ENCODE results near the gene DNAH3. TPM values are rescaled to one million over a fixed set of nuclear protein-coding genes. Genes with fewer than 3 reads are reported as not detected.
"Not testable (repeated sequence)": the region's sequence is repeated elsewhere in the genome, so short reads cannot be mapped to it uniquely, and the experiment has no call there.

The DNAH3 gene
- total RNA-seq, 1 donor from 2014 or later, result not detected

DNA sequence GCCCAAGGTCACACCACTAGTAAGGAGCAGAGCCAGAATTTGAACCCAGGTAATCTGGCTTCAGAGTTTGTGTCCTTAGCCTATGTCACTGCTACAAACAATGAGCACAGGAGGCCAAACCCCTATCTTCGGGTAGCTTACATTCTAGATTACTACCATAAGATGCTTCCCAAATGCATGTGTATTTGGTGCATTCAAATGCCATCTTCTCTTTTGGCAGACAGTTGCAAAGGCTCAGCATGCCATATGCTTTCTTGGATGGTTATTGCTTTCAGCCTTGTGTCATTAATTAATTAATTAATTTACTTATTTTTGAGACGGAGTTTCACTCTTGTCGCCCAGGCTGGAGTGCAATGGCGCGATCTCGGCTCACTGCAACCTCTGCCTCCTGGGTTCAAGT, 80.7 kb downstream of the DNAH3 start:
- no peak overlapping the region for H3K4me3 Mint-ChIP-seq
- intact Hi-C loops (cut with micrococcal nuclease), result no loop called here
- H3K36me3 Mint-ChIP-seq (ENCODE audit: low read depth), result no peaks in the 10 kb centered on the region
- H3K4me1 Mint-ChIP-seq (ENCODE audit: low read depth), result no peaks in the 10 kb centered on the region
- no peaks in the 10 kb centered on the region for H3K27me3 Mint-ChIP-seq (ENCODE audit: insufficient read depth)
- DNase-seq (ENCODE audit: low spot score), result no peak
- no peak overlapping the region for H3K27ac Mint-ChIP-seq
- H3K9me3 Mint-ChIP-seq, result no peaks in the 10 kb centered on the region

DNA sequence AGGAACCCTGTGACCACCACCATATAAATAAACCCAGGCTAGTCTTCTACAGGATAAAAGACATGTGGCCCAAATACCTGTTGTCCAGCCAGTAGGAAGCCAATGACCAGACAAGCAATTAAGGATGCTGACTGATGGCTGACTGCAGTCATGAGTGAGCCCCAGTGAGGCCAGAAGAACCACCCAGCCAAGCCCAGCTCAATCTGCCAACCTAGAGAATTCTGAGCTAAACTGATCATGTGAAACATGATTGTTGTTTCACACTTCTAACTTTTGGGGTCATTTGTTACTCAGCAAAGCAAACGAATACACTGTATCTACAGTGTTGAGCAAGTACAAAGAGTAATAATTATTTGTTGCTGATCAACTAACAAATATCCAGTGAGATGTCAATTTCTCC, 86.4 kb downstream of the DNAH3 start:
- no peak overlapping the region for H3K27ac Mint-ChIP-seq
- no peaks in the 10 kb centered on the region for H3K4me1 Mint-ChIP-seq (ENCODE audit: low read depth)
- no peaks in the 10 kb centered on the region for H3K27me3 Mint-ChIP-seq (ENCODE audit: insufficient read depth)
- no peak for DNase-seq (ENCODE audit: low spot score)
- intact Hi-C loops (cut with micrococcal nuclease), result no loop called here
- no peaks in the 10 kb centered on the region for H3K9me3 Mint-ChIP-seq
- no peak overlapping the region for H3K4me3 Mint-ChIP-seq
- no peaks in the 10 kb centered on the region for H3K36me3 Mint-ChIP-seq (ENCODE audit: low read depth)

- intact Hi-C loops (cut with micrococcal nuclease); H3K27me3 Mint-ChIP-seq (ENCODE audit: insufficient read depth); DNase-seq (ENCODE audit: low spot score); H3K4me3 Mint-ChIP-seq; H3K9me3 Mint-ChIP-seq; H3K27ac Mint-ChIP-seq; H3K4me1 Mint-ChIP-seq (ENCODE audit: low read depth); H3K36me3 Mint-ChIP-seq (ENCODE audit: low read depth): not testable (repeated sequence)
Measured at GRCh38 chr16:21063314-21063713, 87.3 kb downstream of the DNAH3 start.

DNA sequence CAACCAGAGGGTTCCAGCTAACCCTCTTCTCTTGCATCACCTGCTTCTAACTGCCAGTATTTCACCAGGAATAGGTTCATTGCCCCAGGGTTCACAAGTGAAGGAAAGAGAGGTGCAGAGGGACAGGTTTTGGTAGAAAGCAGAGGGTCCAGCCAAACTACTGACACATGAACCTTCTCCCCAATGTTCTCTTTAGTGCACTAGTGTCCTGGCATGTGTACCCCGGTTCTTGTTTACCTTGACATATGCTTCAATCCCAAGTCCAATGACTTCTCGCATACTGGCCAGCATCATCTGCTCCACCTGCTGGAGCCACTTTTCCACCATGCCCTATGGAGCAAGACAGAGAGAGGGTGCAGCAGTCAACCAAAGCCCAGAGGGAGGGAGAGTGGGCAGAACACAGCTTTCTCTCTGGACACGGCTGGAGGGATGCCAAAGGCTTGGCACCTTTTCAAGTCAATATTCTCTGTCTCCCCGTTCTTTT, 90.6 kb downstream of the DNAH3 start:
- H3K27ac Mint-ChIP-seq, result no peak overlapping the region
- no peaks in the 10 kb centered on the region for H3K9me3 Mint-ChIP-seq
- intact Hi-C loops (cut with micrococcal nuclease), result no loop called here
- DNase-seq (ENCODE audit: low spot score), result no peak
- H3K4me1 Mint-ChIP-seq (ENCODE audit: low read depth), result no peaks in the 10 kb centered on the region
- H3K36me3 Mint-ChIP-seq (ENCODE audit: low read depth), result no peaks in the 10 kb centered on the region
- H3K27me3 Mint-ChIP-seq (ENCODE audit: insufficient read depth), result peaks cover 13% of the 10 kb centered on the region
- H3K4me3 Mint-ChIP-seq, result no peak overlapping the region

DNA sequence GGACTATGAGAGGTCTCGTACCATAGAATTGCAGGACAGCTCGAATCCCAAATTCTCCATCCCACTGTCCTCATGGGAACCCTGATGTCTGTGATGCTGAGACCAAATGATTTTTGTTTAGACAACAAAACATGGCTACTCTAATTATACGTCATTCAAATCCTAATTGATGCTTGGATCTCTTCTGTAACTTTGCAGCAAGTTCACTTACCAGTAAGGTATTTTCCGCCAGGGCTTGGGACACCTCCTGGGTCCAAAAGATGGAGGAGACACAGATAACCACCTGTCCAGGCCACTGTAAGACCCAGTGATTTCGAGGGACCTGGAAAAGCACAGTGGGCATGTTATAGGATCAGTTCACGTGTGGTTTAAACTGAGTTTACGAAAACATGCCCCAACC, 92.8 kb downstream of the DNAH3 start:
- Mint-ChIP-seq H3K9me3 (no peaks in the 10 kb centered on the region), H3K36me3 (ENCODE audit: low read depth) (no peaks in the 10 kb centered on the region), H3K4me3 (no peak overlapping the region), H3K27me3 (ENCODE audit: insufficient read depth) (peaks cover 13% of the 10 kb centered on the region), H3K27ac (no peak overlapping the region), H3K4me1 (ENCODE audit: low read depth) (no peaks in the 10 kb centered on the region)
- DNase-seq (ENCODE audit: low spot score), result no peak
- intact Hi-C loops (cut with micrococcal nuclease), result no loop called here

- H3K27ac Mint-ChIP-seq, result no peak overlapping the region
- no peaks in the 10 kb centered on the region for H3K4me1 Mint-ChIP-seq (ENCODE audit: low read depth)
- no peaks in the 10 kb centered on the region for H3K9me3 Mint-ChIP-seq
- H3K27me3 Mint-ChIP-seq (ENCODE audit: insufficient read depth), result peaks cover 13% of the 10 kb centered on the region
- intact Hi-C loops (cut with micrococcal nuclease), result no loop called here
- DNase-seq (ENCODE audit: low spot score), result no peak
- H3K4me3 Mint-ChIP-seq, result no peak overlapping the region
- H3K36me3 Mint-ChIP-seq (ENCODE audit: low read depth), result no peaks in the 10 kb centered on the region
Measured at GRCh38 chr16:21056396-21056795, 94.2 kb downstream of the DNAH3 start.

DNA sequence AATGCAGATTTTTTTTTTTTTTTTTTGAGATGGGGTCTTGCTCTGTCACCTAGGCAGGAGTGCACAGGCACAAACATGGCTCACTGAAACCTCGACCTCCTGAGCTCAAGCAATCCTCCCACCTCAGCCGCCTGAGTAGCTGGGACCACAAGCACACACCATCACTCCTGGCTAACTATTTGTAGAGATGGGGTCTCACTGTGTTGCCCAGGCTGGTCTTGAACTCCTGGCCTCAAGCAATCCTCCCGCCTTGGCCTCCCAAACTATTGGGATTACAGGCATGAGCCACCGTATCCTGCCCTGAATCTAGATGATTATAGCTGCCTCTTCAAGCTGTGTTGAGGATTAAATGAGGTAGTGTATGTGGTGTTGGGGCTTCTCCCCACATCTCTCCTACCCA, 94.9 kb downstream of the DNAH3 start:
- H3K36me3 Mint-ChIP-seq (ENCODE audit: low read depth); H3K27ac Mint-ChIP-seq; intact Hi-C loops (cut with micrococcal nuclease); DNase-seq (ENCODE audit: low spot score); H3K4me1 Mint-ChIP-seq (ENCODE audit: low read depth); H3K4me3 Mint-ChIP-seq; H3K9me3 Mint-ChIP-seq: not testable (repeated sequence)
- peaks cover 13% of the 10 kb centered on the region for H3K27me3 Mint-ChIP-seq (ENCODE audit: insufficient read depth)

DNA sequence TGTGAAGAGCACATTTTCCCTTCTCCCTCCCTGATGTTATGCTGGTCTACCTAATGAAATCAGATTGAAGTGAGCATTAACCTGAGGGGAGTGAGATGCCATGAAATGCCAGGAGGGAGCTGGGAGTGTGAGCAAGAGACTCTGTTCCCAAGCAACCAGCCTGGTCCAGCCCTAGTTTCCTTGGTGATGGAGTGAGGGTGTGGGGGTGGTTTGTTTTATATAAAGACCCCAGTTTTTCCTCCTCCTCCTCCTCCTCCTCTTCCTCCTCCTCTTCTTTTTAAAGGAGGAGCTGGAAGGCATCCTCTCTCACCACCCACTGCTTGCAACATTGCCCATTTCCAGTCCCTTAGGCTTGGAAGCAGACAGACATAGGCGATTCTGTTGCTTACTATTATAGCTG, 97.1 kb downstream of the DNAH3 start:
- DNase-seq (ENCODE audit: low spot score), result no peak
- Mint-ChIP-seq H3K36me3 (ENCODE audit: low read depth) (no peaks in the 10 kb centered on the region), H3K27me3 (ENCODE audit: insufficient read depth) (peaks cover 13% of the 10 kb centered on the region), H3K9me3 (no peaks in the 10 kb centered on the region), H3K4me1 (ENCODE audit: low read depth) (no peaks in the 10 kb centered on the region), H3K27ac (no peak overlapping the region), H3K4me3 (no peak overlapping the region)
- intact Hi-C loops (cut with micrococcal nuclease), result no loop called here

DNA sequence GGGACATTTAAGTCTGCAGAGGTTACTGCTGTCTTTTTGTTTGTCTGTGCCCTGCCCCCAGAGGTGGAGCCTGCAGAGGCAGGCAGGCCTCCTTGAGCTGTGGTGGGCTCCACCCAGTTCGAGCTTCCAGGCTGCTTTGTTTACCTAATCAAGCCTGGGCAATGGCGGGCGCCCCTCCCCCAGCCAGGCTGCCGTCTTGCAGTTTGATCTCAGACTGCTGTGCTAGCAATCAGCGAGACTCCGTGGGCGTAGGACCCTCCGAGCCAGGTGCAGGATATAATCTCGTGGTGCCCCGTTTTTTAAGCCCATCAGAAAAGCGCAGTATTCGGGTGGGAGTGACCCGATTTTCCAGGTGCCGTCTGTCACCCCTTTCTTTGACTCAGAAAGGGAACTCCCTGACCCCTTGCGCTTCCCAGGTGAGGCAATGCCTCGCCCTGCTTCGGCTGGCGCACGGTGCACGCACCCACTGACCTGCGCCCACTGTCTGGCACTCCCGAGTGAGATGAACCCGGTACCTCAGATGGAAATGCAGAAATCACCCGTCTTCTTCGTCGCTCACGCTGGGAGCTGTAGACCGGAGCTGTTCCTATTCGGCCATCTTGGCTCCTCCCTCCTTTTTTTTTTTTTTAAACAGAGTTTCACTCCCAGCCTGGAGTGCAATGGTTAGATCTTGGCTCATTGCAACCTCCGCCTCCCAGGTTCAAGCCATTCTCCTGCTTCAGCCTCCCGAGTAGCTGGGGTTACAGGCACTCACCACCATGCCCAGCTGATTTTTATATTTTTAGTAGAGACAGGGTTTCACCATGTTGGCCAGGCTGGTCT, 102.3 kb downstream of the DNAH3 start:
- not testable (repeated sequence) for H3K27me3 Mint-ChIP-seq (ENCODE audit: insufficient read depth); H3K4me1 Mint-ChIP-seq (ENCODE audit: low read depth); H3K9me3 Mint-ChIP-seq

GRCh38 chr16:21038197-21038596, 112.4 kb downstream of the DNAH3 start:
- no peaks in the 10 kb centered on the region for H3K9me3 Mint-ChIP-seq
- DNase-seq (ENCODE audit: low spot score), result no peak
- intact Hi-C loops (cut with micrococcal nuclease), result no loop called here
- H3K4me3 Mint-ChIP-seq, result no peak overlapping the region
- H3K27ac Mint-ChIP-seq, result no peak overlapping the region
- H3K27me3 Mint-ChIP-seq (ENCODE audit: insufficient read depth), result peaks cover 1% of the 10 kb centered on the region
- H3K36me3 Mint-ChIP-seq (ENCODE audit: low read depth), result no peaks in the 10 kb centered on the region
- H3K4me1 Mint-ChIP-seq (ENCODE audit: low read depth), result no peaks in the 10 kb centered on the region

More for the DNA sequence above, 102.3 kb downstream of the DNAH3 start:
- DNase-seq (ENCODE audit: low spot score); H3K27ac Mint-ChIP-seq; H3K4me3 Mint-ChIP-seq; intact Hi-C loops (cut with micrococcal nuclease); H3K36me3 Mint-ChIP-seq (ENCODE audit: low read depth): not testable (repeated sequence)

DNA sequence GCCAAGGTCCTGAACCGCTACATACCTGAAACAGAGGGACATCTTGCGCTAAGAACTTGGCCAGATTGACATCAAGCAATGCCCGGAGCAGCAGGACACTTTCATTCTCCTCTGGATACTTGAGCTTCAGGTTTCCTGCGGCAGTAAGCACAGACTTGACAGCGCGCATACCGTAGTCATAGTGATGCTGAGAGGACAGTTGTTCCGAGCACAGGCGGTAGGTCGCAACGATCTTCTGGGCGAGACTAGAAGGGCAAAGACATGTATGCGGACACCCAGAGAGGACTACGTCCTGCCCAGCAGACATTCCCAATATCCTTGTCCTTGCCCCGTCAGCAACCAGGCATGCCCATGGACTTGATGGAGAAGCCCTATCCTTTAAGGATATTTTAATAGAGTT, 112.9 kb downstream of the DNAH3 start:
- no peaks in the 10 kb centered on the region for H3K36me3 Mint-ChIP-seq (ENCODE audit: low read depth)
- H3K27ac Mint-ChIP-seq, result no peak overlapping the region
- no peaks in the 10 kb centered on the region for H3K4me1 Mint-ChIP-seq (ENCODE audit: low read depth)
- intact Hi-C loops (cut with micrococcal nuclease), result no loop called here
- H3K9me3 Mint-ChIP-seq, result no peaks in the 10 kb centered on the region
- DNase-seq (ENCODE audit: low spot score), result no peak
- H3K27me3 Mint-ChIP-seq (ENCODE audit: insufficient read depth), result peaks cover 2% of the 10 kb centered on the region
- no peak overlapping the region for H3K4me3 Mint-ChIP-seq

DNA sequence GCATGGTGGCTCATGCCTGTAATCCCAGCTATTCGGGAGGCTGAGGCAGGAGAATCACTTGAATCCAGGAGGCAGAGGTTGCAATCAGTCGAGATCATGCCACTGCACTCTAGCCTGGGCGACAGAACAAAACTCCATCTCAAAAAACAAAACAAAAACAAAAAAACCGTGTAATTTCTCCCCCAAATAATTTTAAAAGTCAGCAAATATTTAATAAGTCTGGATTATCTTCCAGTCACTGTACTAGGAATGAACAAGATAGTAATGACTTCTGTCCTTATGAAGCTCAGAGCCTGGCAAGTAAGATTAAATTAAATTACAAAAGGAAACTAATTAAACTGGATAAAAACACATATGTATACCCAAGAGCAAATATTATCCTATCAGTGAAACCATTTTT, 113.5 kb downstream of the DNAH3 start:
- Mint-ChIP-seq H3K27me3 (ENCODE audit: insufficient read depth) (peaks cover 2% of the 10 kb centered on the region), H3K4me1 (ENCODE audit: low read depth) (no peaks in the 10 kb centered on the region), H3K9me3 (no peaks in the 10 kb centered on the region), H3K27ac (no peak overlapping the region), H3K4me3 (no peak overlapping the region), H3K36me3 (ENCODE audit: low read depth) (no peaks in the 10 kb centered on the region)
- intact Hi-C loops (cut with micrococcal nuclease), result no loop called here
- no peak for DNase-seq (ENCODE audit: low spot score)

DNA sequence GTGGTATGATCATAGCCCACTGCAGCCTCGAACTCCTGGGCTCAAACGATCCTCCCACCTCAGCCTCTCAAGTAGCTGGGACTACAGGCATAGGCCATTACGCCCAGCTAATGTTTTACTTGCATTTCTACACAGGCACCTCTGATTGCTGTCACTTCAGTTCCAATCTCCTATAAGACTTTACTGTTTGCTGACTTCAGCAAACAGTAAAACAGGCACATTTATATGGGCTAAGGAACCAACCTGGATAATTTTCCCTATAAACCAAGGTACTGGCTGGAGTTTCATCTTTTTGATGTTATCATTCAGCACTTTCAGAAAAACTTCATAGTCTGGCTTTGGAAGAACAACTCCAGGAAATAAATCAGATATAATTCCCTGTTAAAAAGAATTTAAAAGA, 114.2 kb downstream of the DNAH3 start:
- no peaks in the 10 kb centered on the region for H3K36me3 Mint-ChIP-seq (ENCODE audit: low read depth)
- no peak for DNase-seq (ENCODE audit: low spot score)

DNA sequence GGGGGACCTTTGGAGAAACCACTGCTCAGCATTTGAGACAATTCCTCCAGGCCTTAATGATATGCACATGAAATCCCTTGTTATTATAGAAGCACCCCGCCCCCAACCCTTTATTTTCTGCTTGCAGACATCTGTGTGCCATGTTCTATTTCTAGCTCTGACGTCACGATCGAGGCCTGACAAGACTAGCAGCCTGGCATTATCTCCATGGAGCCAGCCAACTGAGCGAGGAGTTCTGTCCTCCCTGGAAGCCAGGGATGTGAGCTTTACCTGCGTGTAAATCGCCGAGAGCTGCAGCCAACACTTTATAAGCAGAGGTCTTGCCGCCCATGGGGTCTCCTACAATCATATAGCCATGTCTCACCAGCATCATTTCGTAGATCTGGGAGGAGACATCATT, 116.9 kb downstream of the DNAH3 start:
- Mint-ChIP-seq H3K9me3 (no peaks in the 10 kb centered on the region), H3K27ac (no peak overlapping the region), H3K4me1 (ENCODE audit: low read depth) (no peaks in the 10 kb centered on the region), H3K27me3 (ENCODE audit: insufficient read depth) (peaks cover 5% of the 10 kb centered on the region), H3K36me3 (ENCODE audit: low read depth) (no peaks in the 10 kb centered on the region), H3K4me3 (no peak overlapping the region)
- no peak for DNase-seq (ENCODE audit: low spot score)
- intact Hi-C loops (cut with micrococcal nuclease), result no loop called here

More for the DNA sequence above, 114.2 kb downstream of the DNAH3 start:
- Mint-ChIP-seq H3K4me1 (ENCODE audit: low read depth) (no peaks in the 10 kb centered on the region), H3K4me3 (no peak overlapping the region), H3K27me3 (ENCODE audit: insufficient read depth) (peaks cover 5% of the 10 kb centered on the region), H3K9me3 (no peaks in the 10 kb centered on the region), H3K27ac (no peak overlapping the region)
- intact Hi-C loops (cut with micrococcal nuclease), result no loop called here
